HFFc6 (cell line): ENCODE data around the gene SLX4. TPM values are rescaled to one million over a fixed set of nuclear protein-coding genes. Genes with fewer than 3 reads are reported as not detected.

Experiments
- DNase-seq: peaks from one replicate; pipeline ENCODE4 v3.0.0-alpha.2; 2018
- H3K27ac Mint-ChIP-seq: 2 replicates; pipeline ENCODE4 v1.8.0; 2020; ENCODE audit warnings: mild to moderate bottlenecking, mixed read lengths
- H3K27me3 Mint-ChIP-seq: 2 replicates; pipeline ENCODE4 v1.8.0; 2021; ENCODE audit warnings: mild to moderate bottlenecking, moderate library complexity, mixed read lengths; ENCODE audit not compliant: insufficient read depth
- H3K36me3 Mint-ChIP-seq: 2 replicates; pipeline ENCODE4 v1.8.0; 2021; ENCODE audit warnings: low read depth, mixed read lengths
- H3K4me1 Mint-ChIP-seq: 2 replicates; pipeline ENCODE4 v1.8.0; 2020; ENCODE audit warnings: low read depth, mixed read lengths
- H3K4me3 Mint-ChIP-seq: 2 replicates; pipeline ENCODE4 v1.8.0; 2020; ENCODE audit warnings: mild to moderate bottlenecking, moderate library complexity, mixed read lengths
- H3K9me3 Mint-ChIP-seq: 2 replicates; pipeline ENCODE4 v1.8.0; 2020; ENCODE audit warnings: mild to moderate bottlenecking, mixed read lengths
- CTCF ChIP-seq: fragments of 200-600 bp; sonication (generic); IDR thresholded peaks from 2 replicates; pipeline ENCODE4 v1.5.0; 2021; ENCODE audit warnings: antibody characterized with exemption, mild to moderate bottlenecking
- total RNA-seq, 6 experiments: library from RNA; stranded (reverse); fragmentation: NEBNext Ultra II Directional; extraction: Animal tissue kit (Norgen Biotek cat#: 25700); gene quantifications; 2 replicates in 1 of 6; 3 replicates in 5 of 6; pipeline ENCODE4 v1.2.3, GENCODE V29; 2021

Gene SLX4
- total RNA-seq, 6 experiments from 2014 or later: 6.8 to 8.2 (median 7.2) TPM

- no peak for DNase-seq
- H3K9me3 Mint-ChIP-seq: no peaks in the 10 kb centered on the region
- no peak overlapping the region for H3K27ac Mint-ChIP-seq
- no peak overlapping the region for H3K4me3 Mint-ChIP-seq
- H3K27me3 Mint-ChIP-seq: no peaks in the 10 kb centered on the region
- H3K4me1 Mint-ChIP-seq: no peaks in the 10 kb centered on the region; the same call in 1 of the 2 replicates
- TF ChIP-seq CTCF: no peak
- H3K36me3 Mint-ChIP-seq: peaks cover 8% of the 10 kb centered on the region; the same call in 1 of the 2 replicates
Measured at GRCh38 chr16:3651461-3652372, 40.3 kb upstream of the SLX4 start.

- no peak for DNase-seq
- no peak for TF ChIP-seq CTCF
- Mint-ChIP-seq H3K27me3 (no peaks in the 10 kb centered on the region), H3K27ac (no peak overlapping the region), H3K9me3 (no peaks in the 10 kb centered on the region), H3K4me3 (no peak overlapping the region), H3K36me3 (peaks cover 8% of the 10 kb centered on the region; the same call in 1 of the 2 replicates), H3K4me1 (peaks cover 8% of the 10 kb centered on the region; the same call in 1 of the 2 replicates)
Measured at GRCh38 chr16:3650631-3651265, 39.3 kb upstream of the SLX4 start.

DNA sequence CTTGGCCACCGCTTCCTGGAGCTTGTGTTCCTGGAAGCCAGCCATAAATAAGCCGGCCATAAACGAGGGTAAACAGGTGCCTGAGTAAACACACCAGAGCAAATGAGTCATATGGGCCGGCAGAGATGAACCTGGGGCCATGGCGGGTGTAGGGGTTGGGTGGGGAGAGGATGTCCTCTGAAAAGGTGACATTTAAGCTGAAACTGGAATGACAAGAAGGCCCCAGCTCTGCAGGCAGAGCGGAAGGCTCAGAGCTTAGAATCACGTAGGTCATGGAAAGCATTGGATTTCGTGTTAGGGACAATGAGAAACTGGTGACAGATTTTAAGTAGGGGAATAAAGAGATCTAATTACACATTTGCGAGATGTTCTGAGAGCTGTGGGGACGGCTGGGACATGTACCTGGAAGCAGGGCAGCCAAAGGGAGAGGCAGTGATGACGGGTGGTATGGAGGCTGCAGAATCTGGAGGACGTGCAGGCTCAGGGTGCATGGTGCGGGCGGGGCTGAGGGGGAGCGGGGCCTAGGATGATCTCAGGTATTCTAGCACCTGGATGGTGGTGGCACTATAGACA, 35.0 kb upstream of the SLX4 start:
- H3K27ac Mint-ChIP-seq: no peak overlapping the region
- no peak for TF ChIP-seq CTCF
- no peaks in the 10 kb centered on the region; the same call in 1 of the 2 replicates for H3K27me3 Mint-ChIP-seq
- DNase-seq: no peak
- no peak overlapping the region for H3K4me3 Mint-ChIP-seq
- H3K36me3 Mint-ChIP-seq: 0 out of 2 replicates have a peak, but pooled peaks cover 2% of the 10 kb centered on the region
- H3K9me3 Mint-ChIP-seq: no peaks in the 10 kb centered on the region
- H3K4me1 Mint-ChIP-seq: peaks cover 14% of the 10 kb centered on the region

DNA sequence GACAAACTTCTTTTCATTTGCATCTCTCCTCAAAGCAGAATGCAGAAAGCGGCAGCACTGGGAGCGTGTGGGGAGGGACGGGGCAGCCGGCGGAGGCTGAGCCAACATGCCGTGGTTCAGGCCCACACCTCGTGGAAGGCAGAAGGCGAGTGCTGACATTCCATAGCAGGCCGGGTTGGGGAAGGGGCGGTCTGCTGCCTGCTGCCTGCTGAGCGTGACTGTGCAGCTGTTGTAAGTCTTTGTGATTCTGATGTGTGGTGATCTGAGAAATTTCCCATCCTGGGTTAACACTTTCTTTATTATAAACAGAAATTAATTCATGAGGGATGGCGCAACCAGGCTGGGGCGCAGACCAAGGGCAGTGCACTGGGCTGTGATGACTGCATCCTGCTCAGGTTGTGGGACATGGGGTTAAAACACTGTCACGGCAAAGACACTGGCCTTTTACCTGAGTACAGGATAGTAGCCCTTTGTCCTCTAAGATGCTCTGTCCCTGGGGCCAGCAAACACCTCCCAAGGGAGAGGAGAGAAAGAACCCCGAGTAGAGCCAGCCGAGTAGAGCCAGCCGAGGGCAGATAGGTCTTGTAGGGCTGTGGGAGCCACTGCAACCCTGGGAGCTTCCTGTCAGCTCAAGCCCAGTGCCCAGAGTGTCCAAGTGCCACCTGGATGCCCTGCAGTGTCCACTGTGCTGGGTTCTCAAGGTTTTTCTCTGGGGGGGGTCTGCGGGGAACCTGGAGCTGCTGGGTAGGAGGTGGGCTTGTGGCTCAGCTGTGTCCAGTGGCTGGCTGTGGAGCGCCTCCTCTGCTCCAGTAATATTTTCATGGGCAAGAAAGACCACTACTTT, 34.3 kb upstream of the SLX4 start:
- no peak for DNase-seq
- Mint-ChIP-seq H3K36me3 (no peaks in the 10 kb centered on the region), H3K4me1 (peaks cover 14% of the 10 kb centered on the region), H3K4me3 (no peak overlapping the region), H3K9me3 (no peaks in the 10 kb centered on the region), H3K27ac (no peak overlapping the region), H3K27me3 (no peaks in the 10 kb centered on the region; the same call in 1 of the 2 replicates)
- TF ChIP-seq CTCF: no peak

GRCh38 chr16:3645108-3645503, 33.7 kb upstream of the SLX4 start:
- H3K4me3 Mint-ChIP-seq: no peak overlapping the region
- H3K4me1 Mint-ChIP-seq: peaks cover 14% of the 10 kb centered on the region
- H3K27ac Mint-ChIP-seq: no peak overlapping the region

More at GRCh38 chr16:3645108-3645503, 33.7 kb upstream of the SLX4 start:
- DNase-seq: no peak
- TF ChIP-seq CTCF: no peak
- Mint-ChIP-seq H3K27me3 (no peaks in the 10 kb centered on the region; the same call in 1 of the 2 replicates), H3K36me3 (no peaks in the 10 kb centered on the region), H3K9me3 (no peaks in the 10 kb centered on the region)
